Adrenal gland (tissue), 5 donors: ENCODE results near the gene RNF169.
A peak's percentile ranks its signal among the peaks of the same experiment; 100 is the strongest.

ENCODE experiments used
- CTCF ChIP-seq, 6 experiments: fragments of 450-650 bp in 4 of 6; fragments of 200-600 bp in 2 of 6; sonication (generic) in 1 of 6; IDR thresholded peaks; 1 replicate in 5 of 6; 2 replicates in 1 of 6; pipeline versions ENCODE4 v1.5.1 to v1.8.0; 2016 to 2021; ENCODE audit warnings: antibody characterized with exemption in 6 of 6, mild to moderate bottlenecking in 2 of 6, moderate library complexity in 1 of 6
- POLR2A ChIP-seq, 2 donors: fragments of 450-650 bp; IDR thresholded peaks; one replicate each; pipeline ENCODE4 v1.6.1; 2017; ENCODE audit warnings: antibody characterized with exemption in 2 of 2, mild to moderate bottlenecking in 2 of 2, moderate library complexity in 1 of 2
- donor health status: DM: no; HTN: no; CAD: no.

GRCh38 chr11:74702383-74703007, 46.2 kb upstream of the RNF169 start:
- TF ChIP-seq CTCF (IDR thresholded peaks at IDR 0.05): peak; percentile 69 to 92 (median 77)
- no peak for TF ChIP-seq POLR2A (IDR thresholded peaks at IDR 0.05)
